HEK293T (cell line): ENCODE data around the gene NFATC1.

Source experiments
- ARNT ChIP-seq: fragments of 450-650 bp; IDR thresholded peaks from 2 replicates; pipeline ENCODE4 v1.6.1; 2017; ENCODE audit warnings: mild to moderate bottlenecking
- BHLHE40 ChIP-seq: fragments of 450-650 bp; IDR thresholded peaks from 2 replicates; pipeline ENCODE4 v1.6.1; 2016; ENCODE audit warnings: mild to moderate bottlenecking, moderate library complexity, borderline replicate concordance
- CTBP1 ChIP-seq: fragments of 450-650 bp; IDR thresholded peaks from 2 replicates; pipeline ENCODE4 v1.6.1; 2016; ENCODE audit warnings: borderline replicate concordance
- ELF4 ChIP-seq: fragments of 450-650 bp; IDR thresholded peaks from 2 replicates; pipeline ENCODE4 v1.6.1; 2017; ENCODE audit warnings: antibody characterized with exemption
- FOXA1 ChIP-seq: fragments of 450-650 bp; IDR thresholded peaks from 2 replicates; pipeline ENCODE4 v1.6.1; 2016; ENCODE audit warnings: mild to moderate bottlenecking
- FOXK2 ChIP-seq: fragments of 450-650 bp; IDR thresholded peaks from 2 replicates; pipeline ENCODE4 v1.6.1; 2016; ENCODE audit warnings: mild to moderate bottlenecking
- FOXM1 ChIP-seq: fragments of 450-650 bp; IDR thresholded peaks from 2 replicates; pipeline ENCODE4 v1.6.1; 2017; ENCODE audit warnings: mild to moderate bottlenecking, borderline replicate concordance
- LEF1 ChIP-seq: fragments of 450-650 bp; IDR thresholded peaks from 2 replicates; pipeline ENCODE4 v1.6.1; 2017; ENCODE audit warnings: mild to moderate bottlenecking, borderline replicate concordance
- NFRKB ChIP-seq: fragments of 450-650 bp; IDR thresholded peaks from 2 replicates; pipeline ENCODE4 v1.6.1; 2016; ENCODE audit warnings: mild to moderate bottlenecking, moderate library complexity
- PKNOX1 ChIP-seq: fragments of 450-650 bp; IDR thresholded peaks from 2 replicates; pipeline ENCODE4 v1.6.1; 2016
- SP1 ChIP-seq: fragments of 450-650 bp; IDR thresholded peaks from 2 replicates; pipeline ENCODE4 v1.6.1; 2017
- SUZ12 ChIP-seq: fragments of 450-650 bp; IDR thresholded peaks from 2 replicates; pipeline ENCODE4 v1.6.1; 2016; ENCODE audit warnings: mild to moderate bottlenecking
- TARDBP ChIP-seq: fragments of 450-650 bp; IDR thresholded peaks from 2 replicates; pipeline ENCODE4 v1.6.1; 2016
- ZNF384 ChIP-seq: fragments of 450-650 bp; IDR thresholded peaks from 2 replicates; pipeline ENCODE4 v1.6.1; 2016

GRCh38 chr18:79439628-79440023 is 43.9 kb downstream of the NFATC1 start:
- TF ChIP-seq FOXA1: no peak
- TF ChIP-seq SUZ12: no peak
- TF ChIP-seq TARDBP: no peak
- TF ChIP-seq ARNT: no peak
- TF ChIP-seq SP1: no peak
- TF ChIP-seq BHLHE40: no peak
- TF ChIP-seq FOXK2: no peak
- no peak for TF ChIP-seq ELF4
- TF ChIP-seq FOXM1: no peak
- TF ChIP-seq CTBP1: no peak
- TF ChIP-seq ZNF384: no peak
- TF ChIP-seq NFRKB: no peak
- TF ChIP-seq LEF1: no peak
- no peak for TF ChIP-seq PKNOX1
